ENCODE measurements around the gene B3GNT3. TPM values are rescaled to one million over a fixed set of nuclear protein-coding genes. Genes with fewer than 3 reads are reported as not detected.

B3GNT3 gene
- total RNA-seq, 1 donor from 2014 or later, result not detected

DNA sequence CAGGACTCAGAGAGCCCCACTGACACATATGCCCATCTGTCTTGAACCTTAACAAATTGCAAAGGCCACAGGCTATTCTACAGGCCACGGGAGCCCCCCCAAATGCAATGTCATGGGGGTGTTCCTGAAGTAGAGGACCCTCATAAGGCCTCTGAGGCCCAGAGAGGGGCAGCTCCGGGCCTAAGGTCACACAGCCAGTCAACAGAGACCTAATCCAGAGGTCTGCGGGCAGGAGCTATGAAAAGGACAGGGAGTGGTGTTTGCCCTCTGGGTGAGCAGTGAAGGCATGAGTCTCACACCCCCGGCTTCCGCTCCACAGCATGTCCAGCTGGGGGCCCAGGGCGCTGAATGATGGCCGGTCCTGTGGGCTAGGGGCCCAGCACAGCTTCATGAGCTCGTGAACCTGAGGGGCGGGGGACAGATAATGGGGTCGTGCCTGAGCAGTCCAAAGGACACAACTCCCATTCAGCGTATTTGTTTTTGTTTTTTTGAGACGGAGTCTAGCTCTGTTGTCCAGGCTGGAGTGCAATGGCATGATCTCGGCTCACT lies 31.6 kb downstream of the B3GNT3 start:
- DNase-seq (no peak), ATAC-seq (no peak)
- intact Hi-C loops (cut with micrococcal nuclease), result no loop called here

DNA sequence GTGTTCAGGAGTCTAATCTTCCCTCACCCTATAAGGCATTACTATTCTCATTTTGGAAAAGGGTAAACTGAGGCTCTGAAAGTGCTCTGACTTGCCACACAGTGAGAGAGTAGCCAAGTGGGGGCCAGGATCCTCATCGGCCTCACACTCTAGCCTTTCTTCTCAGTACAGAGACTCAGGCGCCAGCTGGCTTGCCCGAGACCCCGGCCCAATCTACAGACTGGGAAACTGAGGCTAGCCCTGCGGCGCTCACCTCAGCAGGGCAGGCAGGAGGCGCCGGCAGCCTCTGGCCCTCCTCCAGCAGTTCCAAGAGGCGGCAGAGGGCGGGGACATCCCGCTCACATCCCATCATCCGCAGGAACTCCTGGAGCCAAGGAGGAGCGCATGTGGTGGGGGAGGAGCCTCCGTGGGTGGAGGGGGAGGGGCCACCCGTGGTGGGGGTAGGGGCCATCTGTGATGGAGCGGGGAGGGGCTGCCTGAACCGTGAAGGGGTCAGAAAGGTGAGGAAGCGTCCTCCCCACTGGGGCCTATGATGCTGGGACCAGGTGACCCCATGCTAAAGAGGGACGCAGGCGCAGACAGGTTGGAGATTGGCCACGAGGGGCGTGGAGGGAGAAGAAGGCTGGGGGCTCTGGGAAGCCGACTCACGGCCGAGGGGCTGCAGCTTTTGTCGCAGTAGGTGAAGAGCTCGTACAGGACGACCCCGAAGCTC lies 35.1 kb downstream of the B3GNT3 start:
- intact Hi-C loops (cut with micrococcal nuclease), result no loop called here
- no peak for ATAC-seq
- no peak for DNase-seq

GRCh38 chr19:17830567-17831418 lies 35.9 kb downstream of the B3GNT3 start:
- ATAC-seq (peak; percentile 52), DNase-seq (no peak)
- intact Hi-C loops (cut with micrococcal nuclease), result no loop called here

DNA sequence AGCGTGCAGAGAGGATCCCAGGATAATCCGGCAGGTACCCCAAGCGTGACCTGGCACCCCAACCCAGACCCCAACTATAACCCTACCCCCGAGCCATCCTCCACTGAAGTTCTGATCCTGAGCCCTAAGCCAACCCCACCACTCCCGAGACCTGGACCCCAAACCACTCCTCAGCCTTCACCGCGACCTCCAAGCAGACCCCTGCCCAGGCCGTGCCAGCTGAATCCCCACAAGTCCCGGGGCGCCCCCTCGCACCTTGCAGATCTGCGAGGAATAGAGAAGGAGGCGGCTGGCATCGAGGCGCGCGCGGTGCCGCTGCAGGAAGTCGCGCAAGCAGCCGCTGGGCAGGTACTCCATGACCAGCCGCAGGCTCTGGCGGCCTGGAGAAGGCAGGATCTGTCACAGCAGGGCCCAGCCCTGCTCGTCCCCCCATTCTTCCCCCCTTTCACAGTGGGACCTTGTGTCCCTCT lies 36.5 kb downstream of the B3GNT3 start:
- intact Hi-C loops (cut with micrococcal nuclease), result no loop called here
- DNase-seq (no peak), ATAC-seq (no peak)

DNA sequence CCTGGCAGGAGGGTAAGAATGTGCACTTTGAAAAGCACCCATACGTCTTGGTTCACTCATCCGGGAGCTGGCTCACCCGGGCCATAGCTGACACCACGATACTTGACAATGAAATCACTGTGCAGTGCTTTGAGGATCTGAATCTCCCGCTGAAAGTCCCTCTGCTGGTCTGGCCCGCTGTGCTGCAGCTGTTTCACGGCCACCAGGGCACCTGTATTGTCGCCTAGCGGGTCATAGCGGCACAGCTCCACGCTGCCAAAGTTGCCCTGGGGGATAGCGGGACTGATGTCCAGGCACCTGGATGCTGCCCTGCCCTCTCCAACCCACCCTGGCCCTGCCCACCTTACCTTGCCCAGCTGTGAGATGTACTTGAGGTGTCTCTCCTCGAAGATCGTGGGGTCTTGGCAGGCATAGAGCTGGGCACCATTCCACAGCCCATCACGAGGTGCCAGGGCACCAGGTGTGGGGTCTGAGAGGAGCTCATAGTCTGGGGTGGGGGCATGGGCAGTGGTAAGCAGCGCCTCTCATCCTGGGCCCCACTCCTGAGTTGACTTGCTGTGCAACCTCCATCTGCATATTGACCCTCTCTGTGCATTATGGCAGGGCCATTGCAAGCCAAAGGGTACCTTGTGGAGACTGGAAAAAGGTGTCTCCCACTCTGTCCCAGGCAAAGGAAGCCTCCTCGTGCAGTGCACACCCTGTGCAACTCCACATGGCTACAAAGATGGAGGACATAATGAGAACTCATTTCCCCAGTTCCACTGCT lies 37.7 kb downstream of the B3GNT3 start:
- DNase-seq (no peak), ATAC-seq (no peak)
- intact Hi-C loops (cut with micrococcal nuclease), result no loop called here

DNA sequence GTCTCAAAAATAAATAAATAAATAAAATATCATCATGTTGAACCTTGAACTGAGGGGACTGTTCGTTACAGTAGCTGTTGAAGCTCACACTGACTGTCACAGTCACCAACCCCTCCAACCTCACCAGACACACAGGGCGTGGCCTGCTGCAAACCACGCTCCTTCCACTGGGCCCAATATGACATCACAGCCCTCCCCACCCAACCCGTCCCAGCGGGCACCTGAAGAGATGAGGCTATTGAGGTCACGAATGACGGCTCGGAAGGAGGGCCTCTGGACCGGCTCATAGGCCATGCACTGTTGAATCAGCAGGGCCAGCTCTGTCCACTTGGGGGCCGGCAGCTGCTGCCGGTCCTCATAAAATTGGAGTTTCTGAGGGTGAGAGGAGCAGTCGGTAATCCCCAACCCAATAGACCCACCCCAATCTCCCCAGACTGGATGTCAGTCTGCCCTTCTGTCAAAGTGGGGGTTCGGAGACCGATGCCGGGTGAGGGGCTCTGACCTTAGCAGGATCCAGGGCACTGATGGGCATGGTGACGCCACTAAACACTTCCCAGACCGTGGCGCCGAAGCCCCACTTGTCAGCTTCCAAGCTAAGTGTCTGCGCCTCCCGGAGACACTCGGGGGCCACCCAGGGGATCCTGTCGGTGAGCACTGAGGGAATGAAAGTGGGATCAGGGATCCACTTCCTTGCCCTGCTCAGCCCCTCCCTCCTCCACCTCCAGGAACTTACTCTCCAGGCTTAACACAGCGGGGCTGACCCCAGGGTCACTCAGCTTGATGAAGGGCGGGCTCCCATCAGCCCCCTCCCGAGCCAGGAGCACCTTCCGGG lies 39.6 kb downstream of the B3GNT3 start:
- DNase-seq, result no peak
- ATAC-seq, result no peak
- intact Hi-C loops (cut with micrococcal nuclease), result no loop called here

DNA sequence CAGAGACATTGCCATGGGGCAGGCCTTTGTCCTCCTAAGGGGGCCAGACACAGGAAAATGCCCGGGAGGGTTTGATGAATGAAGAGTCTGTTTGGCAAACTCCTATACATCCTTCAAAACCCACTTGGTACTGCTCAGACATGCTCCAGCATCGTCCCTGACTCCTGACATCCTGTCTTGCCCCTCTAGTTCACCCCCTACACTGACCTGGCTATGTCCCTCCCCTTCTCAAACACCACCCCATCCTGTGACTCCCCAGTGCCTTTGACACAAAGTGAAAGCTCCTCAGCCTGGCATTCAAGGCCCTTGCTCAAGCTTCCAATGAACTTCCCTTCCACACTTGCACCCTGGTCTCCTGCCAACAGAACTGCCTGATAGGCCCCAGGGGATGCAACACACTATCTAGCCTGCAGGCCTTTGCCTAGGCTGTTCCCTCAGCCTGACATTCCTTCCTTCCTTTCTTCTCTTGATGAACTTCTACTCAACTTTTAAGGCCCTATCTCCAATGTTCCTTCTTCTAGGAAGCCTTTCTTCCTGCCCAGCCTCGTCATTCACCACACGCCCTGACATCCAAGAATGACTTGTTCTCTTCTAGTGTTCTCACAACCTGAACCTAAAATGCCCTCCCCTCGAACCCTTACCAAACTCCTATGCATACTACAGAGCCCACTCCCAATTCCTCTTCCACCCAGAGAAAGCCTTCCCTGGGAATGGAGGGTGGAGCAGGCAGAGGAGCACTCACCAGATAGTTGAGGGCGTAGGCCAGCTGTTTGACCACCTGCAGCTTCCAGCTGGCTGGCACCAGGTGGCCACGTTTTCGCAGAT lies 40.5 kb downstream of the B3GNT3 start:
- DNase-seq, result no peak
- intact Hi-C loops (cut with micrococcal nuclease), result no loop called here
- ATAC-seq, result no peak

- ATAC-seq (no peak), DNase-seq (no peak)
- intact Hi-C loops (cut with micrococcal nuclease), result no loop called here
Measured at GRCh38 chr19:17836530-17836929, 41.6 kb downstream of the B3GNT3 start.

- no peak for ATAC-seq
Measured at GRCh38 chr19:17837972-17838371, 43.0 kb downstream of the B3GNT3 start.

GRCh38 chr19:17840019-17840418 lies 45.1 kb downstream of the B3GNT3 start:
- DNase-seq (no peak), ATAC-seq (no peak)
- intact Hi-C loops (cut with micrococcal nuclease), result no loop called here

More at GRCh38 chr19:17837972-17838371, 43.0 kb downstream of the B3GNT3 start:
- intact Hi-C loops (cut with micrococcal nuclease), result no loop called here
- DNase-seq, result no peak

DNA sequence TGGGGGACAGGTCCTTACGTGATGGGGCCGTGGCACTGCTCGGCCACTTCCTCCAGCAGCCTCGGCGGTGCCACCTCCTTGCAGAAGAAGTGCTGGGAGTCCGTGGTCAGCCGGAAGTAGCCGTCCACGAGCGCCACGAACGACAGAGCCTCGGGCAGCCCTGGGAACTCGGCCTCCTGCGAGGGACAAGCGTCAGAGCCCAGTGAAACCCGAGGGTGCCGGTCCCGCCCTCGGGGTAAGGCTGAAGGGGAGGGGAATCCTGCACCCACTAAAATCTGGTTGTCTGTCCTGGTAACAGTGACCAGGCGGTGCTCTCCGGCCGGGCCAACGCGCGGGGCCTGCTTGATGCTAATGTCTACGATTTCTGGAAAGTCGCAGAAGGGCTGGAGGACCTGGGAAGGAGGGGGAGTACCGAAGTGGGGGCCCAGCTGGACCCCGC lies 46.5 kb downstream of the B3GNT3 start:
- ATAC-seq, result peak; percentile 17
- intact Hi-C loops (cut with micrococcal nuclease), result no loop called here
- no peak for DNase-seq

GRCh38 chr19:17841810-17842662 lies 47.1 kb downstream of the B3GNT3 start:
- ATAC-seq (peak; percentile 86), DNase-seq (peak; percentile 76)
- intact Hi-C loops (cut with micrococcal nuclease), result no loop called here

DNA sequence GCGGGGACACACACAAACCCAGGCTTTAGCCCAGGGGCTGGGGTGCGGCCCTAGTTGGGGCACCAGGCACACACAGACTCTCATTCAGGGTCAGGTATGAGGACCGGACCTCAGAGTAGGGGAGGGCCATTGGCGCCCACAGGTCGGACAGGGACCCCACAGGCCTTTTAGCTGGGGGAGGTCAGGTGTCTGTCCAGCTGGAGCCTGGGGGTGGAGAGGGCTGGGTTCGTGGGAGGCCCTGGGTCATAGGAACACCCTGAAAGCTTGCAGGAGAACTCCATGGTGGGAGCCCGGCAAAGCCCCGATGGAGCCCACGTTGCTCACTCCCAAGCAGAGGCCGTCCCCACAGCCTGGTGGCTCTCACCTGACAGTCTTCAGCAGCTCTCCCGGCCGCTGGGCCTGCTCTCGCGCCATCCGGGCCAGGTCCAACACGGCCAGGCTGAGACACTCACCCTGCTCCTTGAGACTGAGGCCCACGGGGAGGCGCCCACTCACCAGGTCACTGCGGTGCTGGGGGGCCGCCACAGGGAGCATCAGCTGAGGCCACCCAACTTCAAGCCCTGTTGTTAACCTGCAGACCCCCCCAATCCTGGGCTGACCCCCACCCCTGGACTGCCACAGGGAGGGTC lies 47.8 kb downstream of the B3GNT3 start:
- DNase-seq (no peak), ATAC-seq (no peak)
- intact Hi-C loops (cut with micrococcal nuclease), result no loop called here

DNA sequence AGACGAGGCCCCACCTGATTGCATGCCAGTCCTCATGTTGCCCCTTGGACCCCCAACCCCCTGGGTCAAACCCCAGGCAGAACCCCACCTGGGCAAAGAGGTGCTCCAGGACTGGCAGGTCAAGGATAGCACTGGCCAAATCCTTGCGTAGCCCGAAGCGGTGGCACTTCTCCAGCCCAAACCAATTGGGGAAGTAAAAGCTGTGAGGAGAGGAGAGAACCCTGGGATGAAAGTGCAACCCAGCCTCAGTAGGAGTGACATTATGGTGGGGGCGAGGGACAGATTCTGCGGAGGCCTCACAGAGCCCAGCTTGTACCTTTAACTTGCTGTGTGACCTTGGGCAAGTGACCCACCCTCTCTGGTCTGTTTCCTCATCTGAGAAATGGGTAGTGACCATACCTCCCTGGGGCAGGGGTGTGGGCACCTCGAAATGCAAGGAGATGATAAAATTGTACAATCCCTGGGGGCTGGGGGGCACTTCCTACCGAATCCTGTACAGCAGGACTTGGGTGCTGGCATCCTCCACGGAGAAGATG lies 48.4 kb downstream of the B3GNT3 start:
- ATAC-seq (no peak), DNase-seq (no peak)
- intact Hi-C loops (cut with micrococcal nuclease), result no loop called here

GRCh38 chr19:17843908-17844490 lies 49.1 kb downstream of the B3GNT3 start:
- ATAC-seq (no peak), DNase-seq (no peak)
- intact Hi-C loops (cut with micrococcal nuclease), result no loop called here

DNA sequence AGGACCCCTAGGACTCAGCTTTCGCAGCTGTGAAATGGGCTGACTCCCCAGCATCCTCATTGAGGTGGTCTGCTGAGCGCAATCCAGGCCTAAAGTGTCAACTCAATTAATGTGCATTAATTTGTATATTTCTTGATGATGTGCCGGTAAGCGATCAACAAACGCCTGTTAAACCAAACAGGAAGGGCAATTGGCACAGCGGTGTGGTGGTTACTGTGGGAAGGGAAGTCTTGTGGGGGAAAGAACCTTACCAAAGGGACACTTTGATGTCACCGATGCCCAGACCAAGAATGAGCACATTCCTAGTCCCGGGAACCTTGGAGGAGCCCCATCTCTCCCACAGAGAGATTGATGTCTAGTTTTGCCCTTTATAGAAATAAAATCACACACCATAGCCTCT lies 51.2 kb downstream of the B3GNT3 start:
- intact Hi-C loops (cut with micrococcal nuclease), result no loop called here
- ATAC-seq (no peak), DNase-seq (no peak)
